Breast epithelium (tissue), 4 donors: ENCODE results near the gene RBBP8. TPM values are rescaled to one million over a fixed set of nuclear protein-coding genes. Genes with fewer than 3 reads are reported as not detected.

Source experiments
- DNase-seq, 2 donors: peaks; one replicate each; pipeline ENCODE4 v3.0.0-alpha.2; 2019; ENCODE audit warnings: low spot score in 2 of 2
- H3K27ac ChIP-seq, 2 donors: fragments of 200-600 bp; sonication (generic) in 1 of 2; one replicate each; pipeline ENCODE4 v1.5.1; 2016 to 2019; ENCODE audit warnings: mild to moderate bottlenecking in 1 of 2
- H3K27me3 ChIP-seq, 2 donors: fragments of 200-600 bp; sonication (generic) in 1 of 2; one replicate each; pipeline versions ENCODE4 v1.5.1 to v1.6.0; 2017 to 2019; ENCODE audit warnings: control low read depth in 1 of 2, mild to moderate bottlenecking in 1 of 2
- H3K36me3 ChIP-seq: fragments of 200-600 bp; one replicate; pipeline ENCODE4 v1.5.1; 2019
- H3K4me1 ChIP-seq, 2 donors: fragments of 200-600 bp; sonication (generic); one replicate each; pipeline ENCODE4 v1.5.1; 2016 to 2019; ENCODE audit warnings: control low read depth in 1 of 2
- H3K4me3 ChIP-seq, 3 donors: fragments of 200-600 bp; sonication (generic); 1 replicate in 2 of 3; 2 replicates in 1 of 3; pipeline ENCODE4 v1.5.1; 2016 to 2019; ENCODE audit warnings: mild to moderate bottlenecking in 3 of 3, moderate library complexity in 2 of 3
- H3K9me3 ChIP-seq, 2 donors: fragments of 200-600 bp; sonication (generic) in 1 of 2; one replicate each; pipeline ENCODE4 v1.5.1; 2016 to 2019; ENCODE audit warnings: control low read depth in 1 of 2
- CTCF ChIP-seq, 3 donors: fragments of 450-650 bp; IDR thresholded peaks; one replicate each; pipeline ENCODE4 v1.5.1; 2016 to 2017; ENCODE audit warnings: antibody characterized with exemption in 3 of 3, mild to moderate bottlenecking in 3 of 3, moderate library complexity in 3 of 3
- POLR2A ChIP-seq: fragments of 450-650 bp; IDR thresholded peaks from one replicate; pipeline ENCODE4 v1.6.1; 2016; ENCODE audit warnings: antibody characterized with exemption, mild to moderate bottlenecking, moderate library complexity
- POLR2AphosphoS5 ChIP-seq, 3 donors: sonication (generic); formaldehyde crosslinking; IDR thresholded peaks; one replicate each; pipeline ENCODE4 v1.6.1; 2017; ENCODE audit warnings: antibody characterized with exemption in 3 of 3
- intact Hi-C: fragments of 100-400 bp; cut with DNase I; formaldehyde crosslinking; loops from one replicate; pipeline ENCODE4 v1.15.1; 2023; ENCODE audit warnings: low total_unique reads
- total RNA-seq, 3 donors: library from RNA; depleted of rRNA; stranded (reverse); fragments of >200 nt; gene quantifications; one replicate each; pipeline ENCODE4 v1.1.0, GENCODE V29; 2016

Gene RBBP8
- total RNA-seq, 3 donors from 2014 or later, result 19.4 to 117 (median 76.4) TPM

- no peak for DNase-seq
- Histone ChIP-seq H3K27me3 (no peaks in the 10 kb centered on the region), H3K9me3 (no peaks in the 10 kb centered on the region), H3K4me1 (no peaks in the 10 kb centered on the region), H3K4me3 (no peak overlapping the region), H3K36me3 (no peaks in the 10 kb centered on the region), H3K27ac (no peak overlapping the region)
- intact Hi-C loops, result no loop called here
- TF ChIP-seq CTCF (IDR thresholded peaks at IDR 0.05), result no peak
- no peak for TF ChIP-seq POLR2AphosphoS5 (IDR thresholded peaks at IDR 0.05)
- no peak for TF ChIP-seq POLR2A
Measured at GRCh38 chr18:23062011-23062410, 128.9 kb downstream of the RBBP8 start.

GRCh38 chr18:23063502-23063901, 130.4 kb downstream of the RBBP8 start:
- no peak overlapping the region for H3K4me3 ChIP-seq
- H3K36me3 ChIP-seq, result no peaks in the 10 kb centered on the region
- H3K27me3 ChIP-seq, result no peaks in the 10 kb centered on the region
- no peak for DNase-seq
- intact Hi-C loops, result no loop called here
- H3K27ac ChIP-seq, result no peak overlapping the region
- H3K9me3 ChIP-seq, result no peaks in the 10 kb centered on the region
- TF ChIP-seq POLR2A (no peak), POLR2AphosphoS5 (IDR thresholded peaks at IDR 0.05) (no peak), CTCF (IDR thresholded peaks at IDR 0.05) (no peak)
- H3K4me1 ChIP-seq, result no peaks in the 10 kb centered on the region

GRCh38 chr18:23065234-23065806, 132.2 kb downstream of the RBBP8 start:
- H3K27me3 ChIP-seq, result no peaks in the 10 kb centered on the region
- no peak overlapping the region for H3K27ac ChIP-seq
- H3K4me1 ChIP-seq, result no peaks in the 10 kb centered on the region
- no peak for TF ChIP-seq POLR2AphosphoS5 (IDR thresholded peaks at IDR 0.05)
- intact Hi-C loops, result no loop called here
- H3K9me3 ChIP-seq, result no peaks in the 10 kb centered on the region
- DNase-seq, result no peak
- H3K36me3 ChIP-seq, result no peaks in the 10 kb centered on the region
- H3K4me3 ChIP-seq, result no peak overlapping the region

GRCh38 chr18:23066060-23066459, 132.9 kb downstream of the RBBP8 start:
- DNase-seq, result no peak
- no peak overlapping the region for H3K4me3 ChIP-seq
- H3K36me3 ChIP-seq, result no peaks in the 10 kb centered on the region
- no peak for TF ChIP-seq CTCF (IDR thresholded peaks at IDR 0.05)
- TF ChIP-seq POLR2A, result no peak
- TF ChIP-seq POLR2AphosphoS5 (IDR thresholded peaks at IDR 0.05), result no peak
- H3K9me3 ChIP-seq, result no peaks in the 10 kb centered on the region
- no peaks in the 10 kb centered on the region for H3K4me1 ChIP-seq
- H3K27me3 ChIP-seq, result no peaks in the 10 kb centered on the region
- intact Hi-C loops, result no loop called here
- peak overlapping the region in 1 of 2 donors; percentile 27 for H3K27ac ChIP-seq

- TF ChIP-seq CTCF (IDR thresholded peaks at IDR 0.05), result no peak
- TF ChIP-seq POLR2AphosphoS5 (IDR thresholded peaks at IDR 0.05), result no peak
- no peak for TF ChIP-seq POLR2A
- H3K27ac ChIP-seq, result peak overlapping the region in 1 of 2 donors; percentile 27
- no peaks in the 10 kb centered on the region for H3K4me1 ChIP-seq
- intact Hi-C loops, result no loop called here
- no peaks in the 10 kb centered on the region for H3K36me3 ChIP-seq
- no peak for DNase-seq
- H3K27me3 ChIP-seq, result no peaks in the 10 kb centered on the region
- H3K9me3 ChIP-seq, result no peaks in the 10 kb centered on the region
- H3K4me3 ChIP-seq, result no peak overlapping the region
Measured at GRCh38 chr18:23066504-23067039, 133.4 kb downstream of the RBBP8 start.
